Measurements from ENCODE around the gene MIPEP. TPM values are rescaled to one million over a fixed set of nuclear protein-coding genes. Genes with fewer than 3 reads are reported as not detected.

The MIPEP gene
- total and polyA plus RNA-seq, 9 of the 15 experiments (the other 6 are each of a cell fraction or from before 2014, with no cell fraction given) = 1.7 to 19.3 (median 13.1) TPM

GRCh38 chr13:23855360-23855759 lies 33.8 kb downstream of the MIPEP start:
- TF ChIP-seq PPARD (CRISPR knock-in tag; IDR thresholded peaks at IDR 0.05) = no peak
- no peak for TF ChIP-seq DIDO1 (tag; IDR thresholded peaks at IDR 0.05; ENCODE audit: low read depth)
- no peak for TF ChIP-seq KLF13 (tag; IDR thresholded peaks at IDR 0.05; ENCODE audit: borderline replicate concordance, low read depth)
- TF ChIP-seq SMC3 (conservative IDR thresholded peaks at IDR 0.05; ENCODE audit: insufficient read depth, low read depth, low read length) = no peak
- no peak for TF ChIP-seq SNAPC5 (CRISPR knock-in tag; IDR thresholded peaks at IDR 0.05)
- TF ChIP-seq, protein P1, sequence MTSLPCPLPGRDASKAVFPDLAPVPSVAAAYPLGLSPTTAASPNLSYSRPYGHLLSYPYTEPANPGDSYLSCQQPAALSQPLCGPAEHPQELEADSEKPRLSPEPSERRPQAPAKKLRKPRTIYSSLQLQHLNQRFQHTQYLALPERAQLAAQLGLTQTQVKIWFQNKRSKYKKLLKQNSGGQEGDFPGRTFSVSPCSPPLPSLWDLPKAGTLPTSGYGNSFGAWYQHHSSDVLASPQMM (CRISPR knock-in tag; IDR thresholded peaks at IDR 0.05) = no peak
- TF ChIP-seq HNRNPUL1 (IDR thresholded peaks at IDR 0.05; ENCODE audit: low read length) = no peak
- no peak for TF ChIP-seq ATF7 (IDR thresholded peaks at IDR 0.05)
- no peak for TF ChIP-seq ZNF318 (IDR thresholded peaks at IDR 0.05; ENCODE audit: borderline replicate concordance in 1 of 2, low read depth in 1 of 2)
- no peak for TF ChIP-seq FOXK1 (CRISPR knock-in tag; IDR thresholded peaks at IDR 0.05; ENCODE audit: borderline replicate concordance)
- TF ChIP-seq ZNF395 (CRISPR knock-in tag; IDR thresholded peaks at IDR 0.05) = no peak
- Histone ChIP-seq H4K20me1 (replicated peaks; ENCODE audit: control insufficient read depth, insufficient read depth, low read length) (no peaks in the 10 kb centered on the region), H3K27me3 (ENCODE audit: control insufficient read depth in 2 of 2, insufficient read depth in 2 of 2, low read length in 2 of 2) (no peaks in the 10 kb centered on the region), H2AFZ (ENCODE audit: low read depth, low read length) (no peak overlapping the region), H3K4me3 (no peak overlapping the region), H3K27ac (ENCODE audit: extremely low read depth, low read depth, low read length) (no peak overlapping the region), H3K9me1 (ENCODE audit: control insufficient read depth, insufficient read depth, low read length) (no peaks in the 10 kb centered on the region), H3K9ac (ENCODE audit: insufficient read depth in 1 of 2, low read depth in 2 of 2, low read length in 2 of 2) (no peak overlapping the region), H3K4me2 (ENCODE audit: insufficient read depth, low read length) (no peak overlapping the region), H3K36me3 (ENCODE audit: control insufficient read depth, insufficient read depth, low read length) (peaks cover 2% of the 10 kb centered on the region; the same call in 1 of the 3 replicates), H3K79me2 (ENCODE audit: control insufficient read depth, insufficient read depth, low read length) (no peaks in the 10 kb centered on the region), H3K9me3 (replicated peaks; ENCODE audit: control insufficient read depth, insufficient read depth, low read depth, low read length) (no peaks in the 10 kb centered on the region), H3K4me1 (replicated peaks in 1 of 2; ENCODE audit: control insufficient read depth in 2 of 2, insufficient read depth in 2 of 2, low read length in 2 of 2) (peaks cover 0 to 4% of the 10 kb centered on the region in 2 experiments; a peak in 2 of 5 replicates)
- BruUV-seq (replicated peaks) = no TSS peak
- ATAC-seq (no peak), FAIRE-seq (no peak), DNase-seq (ENCODE audit: extremely low read depth in 1 of 4, low spot score in 3 of 4) (no peak)
- intact Hi-C loops (cut with micrococcal nuclease) = no loop called here
- in situ Hi-C loops (cut with MboI) = no loop called here
- POLR2A ChIA-PET = no interaction called here
- WGBS (ENCODE audit: insufficient coverage, low coverage, missing lambda C conversion rate) = 75% methylated on average over 3 of the region's 3 CpGs
- CTCF ChIA-PET (ENCODE audit: low intra/inter-chr PET ratio) = no interaction called here

All from K562 (cell line).